GM12878 (cell line): ENCODE measurements around the gene NEUROG2. TPM values are rescaled to one million over a fixed set of nuclear protein-coding genes. Genes with fewer than 3 reads are reported as not detected.

ENCODE experiments used
- ATAC-seq: fragments of 200-7000 bp; cut with Tn5 transposase; 3 replicates; pipeline ENCODE4 v1.9.1; 2020; ENCODE audit warnings: mild to moderate bottlenecking, moderate library complexity
- BruUV-seq: library from RNA; stranded (reverse); fragments of 400-500 nt; replicated peaks from 2 replicates; lab custom pipeline; 2021; lab: Mats Ljungman, UMichigan
- CTCF ChIA-PET: fragments of 300-600 bp; sonication (Branson Sonifier 250); formaldehyde crosslinking; extraction: SDS; loops from one replicate; lab custom pipeline; 2021; ENCODE audit warnings: inconsistent platforms; lab: Yijun Ruan, JAX
- POLR2A ChIA-PET: fragments of 350-600 bp; formaldehyde crosslinking; extraction: SDS; loops from one replicate; lab custom pipeline; 2021; ENCODE audit warnings: inconsistent platforms; lab: Charles Lee
- RAD21 ChIA-PET: fragments of 300-600 bp; sonication (Branson Sonifier 250); formaldehyde crosslinking; loops from one replicate; lab custom pipeline; 2023; ENCODE audit warnings: antibody characterized with exemption; ENCODE audit not compliant: unreplicated experiment; lab: Charles Lee
- SMC1A ChIA-PET: fragments of 300-600 bp; sonication (Branson Sonifier 250); formaldehyde crosslinking; loops from one replicate; lab custom pipeline; 2023; ENCODE audit not compliant: unreplicated experiment, uncharacterized antibody; lab: Charles Lee
- DNase-seq: peaks from one replicate; pipeline ENCODE4 v3.0.0-alpha.2; 2011; ENCODE audit warnings: low read depth, low spot score
- FAIRE-seq: peaks from 3 replicates; lab custom pipeline; 2011; peaks lifted over from hg19 to GRCh38; lab: Jason Lieb, UNC
- H2AFZ ChIP-seq: 2 replicates; pipeline ENCODE4 v1.6.0; 2011; ENCODE audit warnings: low read depth, low read length, control low read depth; ENCODE audit not compliant: control insufficient read depth
- H3K27ac ChIP-seq: 2 replicates; pipeline ENCODE4 v1.5.1; 2011; ENCODE audit warnings: control low read depth; ENCODE audit not compliant: control insufficient read depth, insufficient read depth
- H3K27me3 ChIP-seq, 2 experiments: replicated peaks in 1 of 2; 2 replicates each; pipeline versions ENCODE4 v1.6.0 to v1.6.1; 2011; ENCODE audit warnings: low read length in 1 of 2; ENCODE audit not compliant: control insufficient read depth in 2 of 2, insufficient read depth in 2 of 2
- H3K36me3 ChIP-seq, 2 experiments: 2 replicates each; pipeline ENCODE4 v1.5.1; 2011; ENCODE audit warnings: low read length in 1 of 2; ENCODE audit not compliant: control insufficient read depth in 2 of 2, insufficient read depth in 2 of 2
- H3K4me1 ChIP-seq: 2 replicates; pipeline ENCODE4 v1.6.1; 2011; ENCODE audit warnings: mild to moderate bottlenecking, low read length, moderate library complexity, mixed read lengths; ENCODE audit not compliant: control insufficient read depth, insufficient read depth
- H3K4me2 ChIP-seq: 2 replicates; pipeline ENCODE4 v1.6.0; 2011; ENCODE audit warnings: control low read depth; ENCODE audit not compliant: control insufficient read depth, insufficient read depth
- H3K4me3 ChIP-seq: fragments of 200-600 bp; sonication (generic); 2 replicates; pipeline ENCODE4 v1.5.1; 2016
- H3K79me2 ChIP-seq: 2 replicates; pipeline ENCODE4 v1.6.0; 2011; ENCODE audit warnings: low read length; ENCODE audit not compliant: control insufficient read depth, insufficient read depth
- H3K9ac ChIP-seq: 2 replicates; pipeline ENCODE4 v1.8.0; 2011; ENCODE audit warnings: low read length, control low read depth, mixed read lengths; ENCODE audit not compliant: control insufficient read depth, insufficient read depth
- H3K9me3 ChIP-seq: replicated peaks from 3 replicates; pipeline ENCODE4 v1.5.1; 2011; ENCODE audit warnings: mild to moderate bottlenecking, low read length; ENCODE audit not compliant: control insufficient read depth, insufficient read depth
- H4K20me1 ChIP-seq: 2 replicates; pipeline ENCODE4 v1.6.0; 2011; ENCODE audit not compliant: control insufficient read depth, insufficient read depth
- CEBPB ChIP-seq, 2 experiments: fragments of 150-350 bp in 1 of 2; IDR thresholded peaks; 2 replicates each; pipeline ENCODE4 v1.6.1; 2012 to 2014; ENCODE audit warnings: low read depth in 2 of 2, low read length in 2 of 2, borderline replicate concordance in 1 of 2, inconsistent platforms in 1 of 2
- CREM ChIP-seq: IDR thresholded peaks from 2 replicates; pipeline ENCODE4 v1.6.1; 2014; ENCODE audit warnings: antibody characterized with exemption, low read depth
- FOXK2 ChIP-seq: fragments of 450-650 bp; IDR thresholded peaks from 2 replicates; pipeline ENCODE4 v1.6.1; 2017; ENCODE audit warnings: mild to moderate bottlenecking, moderate library complexity
- TCF3 ChIP-seq: IDR thresholded peaks from 2 replicates; pipeline ENCODE4 v1.6.1; 2012; ENCODE audit warnings: low read depth, mild to moderate bottlenecking, low read length, borderline replicate concordance; ENCODE audit not compliant: insufficient read depth
- ZBED1 ChIP-seq: IDR thresholded peaks from 2 replicates; pipeline ENCODE4 v1.6.1; 2016; ENCODE audit warnings: borderline replicate concordance
- ZBTB11 ChIP-seq: fragments of 450-650 bp; formaldehyde crosslinking; IDR thresholded peaks from 2 replicates; pipeline ENCODE4 v1.5.0; 2022; ENCODE audit warnings: mild to moderate bottlenecking, missing genetic modification characterization
- whole genome bisulfite sequencing: methylation state at CpG from one replicate; pipeline ENCODE4 v1.1.6; 2016; ENCODE audit warnings: low lambda C conversion rate; ENCODE audit not compliant: insufficient replicate concordance, insufficient coverage; ENCODE audit errors: missing lambda C conversion rate; 5-methylcytosine and 5-hydroxymethylcytosine counted together
- in situ Hi-C: fragments of 300-500 bp; cut with MboI; formaldehyde crosslinking; loops from 9 replicates; pipeline ENCODE4 v1.14.3; 2018; ENCODE audit warnings: mixed read lengths
- intact Hi-C: fragments of 100-400 bp; cut with micrococcal nuclease; formaldehyde crosslinking; loops from one replicate; pipeline ENCODE4 v1.14.2; 2022; ENCODE audit not compliant: unreplicated experiment
- polyA plus RNA-seq, 11 experiments: library from polyadenylated mRNA; depleted of rRNA in 4 of 11; unstranded in 6 of 11; stranded (reverse) in 5 of 11; fragments of >200 nt; fragmentation: Nextera tagmentation in 4 of 11; fragmentation: Illumina TruSeq in 1 of 11; extraction: Ambion mirVana in 4 of 11; extraction: Trizol in 1 of 11; gene quantifications; 1 replicate in 1 of 11; 2 replicates in 10 of 11; pipeline versions ENCODE4 v1.2.1 to v1.2.3, GENCODE V29; 2011 to 2016; ENCODE audit warnings: inconsistent platforms in 2 of 11, missing spikeins in 2 of 11, low read depth in 1 of 11
- total RNA-seq, 4 experiments: library from RNA; depleted of rRNA in 3 of 4; stranded (reverse); fragments of >200 nt in 3 of 4; fragmentation: Illumina TruSeq in 1 of 4; extraction: Trizol in 1 of 4; gene quantifications; 2 replicates each; pipeline versions ENCODE4 v1.2.1 to v1.2.3, GENCODE V29; 2013 to 2021

Gene NEUROG2
- total and polyA plus RNA-seq, 10 of the 15 experiments (the other 5 are each of a cell fraction or from before 2014, with no cell fraction given), result 0.53 to 3.3 (median 1.1) TPM

- Histone ChIP-seq H4K20me1 (no peaks in the 10 kb centered on the region), H3K4me3 (no peak overlapping the region), H2AFZ (no peak overlapping the region), H3K9ac (no peak overlapping the region), H3K4me2 (no peak overlapping the region), H3K9me3 (no peaks in the 10 kb centered on the region; the same call in 2 of the 3 replicates), H3K36me3 (peaks cover 0 to 4% of the 10 kb centered on the region in 2 experiments; a peak in 2 of 4 replicates), H3K4me1 (peaks cover 6% of the 10 kb centered on the region; the same call in 1 of the 2 replicates), H3K79me2 (no peaks in the 10 kb centered on the region), H3K27ac (no peak overlapping the region), H3K27me3 (no peaks in the 10 kb centered on the region)
- BruUV-seq, result no TSS peak
- FAIRE-seq (no peak), ATAC-seq (no peak), DNase-seq (no peak)
- intact Hi-C loops (no loop called here), in situ Hi-C loops (no loop called here)
- TF ChIP-seq CREM (no peak), ZBED1 (no peak), CEBPB (IDR thresholded peaks at IDR 0.05; ENCODE audit: borderline replicate concordance in 1 of 2, low read depth in 2 of 2, low read length in 2 of 2) (no peak), TCF3 (no peak), FOXK2 (no peak), ZBTB11 (no peak)
- WGBS, result 97% methylated on average over 2 of the region's 2 CpGs
- POLR2A ChIA-PET, result interaction anchor here (0.7 kb wide), 1 partner anchor 33 kb away, joined by 5 read pairs; no protein-coding TSS in a partner anchor
- RAD21 ChIA-PET, result interaction anchor here (0.7 kb wide), 1 partner anchor 43 kb away, joined by 4 read pairs; no protein-coding TSS in a partner anchor
- SMC1A ChIA-PET, result interaction anchor here (0.7 to 1.0 kb wide), 2 partner anchors 9 to 235 kb away, joined by 3 read pairs; no protein-coding TSS in a partner anchor
- CTCF ChIA-PET, result no interaction called here
Measured at GRCh38 chr4:112562254-112562879, 46.4 kb upstream of the NEUROG2 start.
